NCI-H345 (cell line): ENCODE results near the gene UNC93A.
"Not testable (repeated sequence)": the region's sequence is repeated elsewhere in the genome, so short reads cannot be mapped to it uniquely, and the experiment has no call there.

ENCODE experiments used
- DNase-seq: peaks from one replicate; lab custom pipeline; 2025; lab: John Stamatoyannopoulos, UW

The UNC93A gene

GRCh38 chr6:167311691-167312090 lies 20.6 kb downstream of the UNC93A start:
- DNase-seq, result not testable (repeated sequence)

DNA sequence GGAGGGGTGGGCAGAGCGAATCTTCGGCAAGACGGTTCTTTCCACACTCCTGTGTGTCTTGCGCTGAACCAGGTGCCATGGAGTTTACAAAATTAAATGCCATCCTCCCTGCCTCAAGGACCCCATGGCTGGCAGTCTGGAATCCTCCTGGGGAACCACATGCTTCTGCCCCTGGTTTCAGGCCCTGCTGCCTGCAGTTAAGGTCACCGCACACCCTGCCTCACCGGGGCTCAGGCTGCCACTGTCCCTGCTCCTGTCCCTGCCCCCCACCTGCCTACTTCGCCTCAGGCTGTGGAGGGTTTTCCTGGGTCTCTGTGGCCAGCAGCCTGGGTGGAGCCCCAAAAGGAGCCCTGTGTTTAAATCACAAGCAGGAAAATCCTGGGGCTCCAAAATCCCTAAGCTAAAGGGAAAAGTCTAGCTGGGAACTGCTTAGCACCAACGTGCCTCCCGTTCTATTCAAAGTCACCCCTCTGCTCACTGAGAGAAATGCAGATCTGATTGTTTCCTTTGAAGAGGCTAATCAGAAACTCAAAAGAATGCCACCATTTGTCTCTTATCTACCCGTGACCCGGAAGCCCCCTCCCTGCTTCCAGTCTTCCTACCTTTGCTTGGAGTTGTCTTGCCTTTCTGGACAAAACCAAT lies 23.2 kb downstream of the UNC93A start:
- no peak for DNase-seq

DNA sequence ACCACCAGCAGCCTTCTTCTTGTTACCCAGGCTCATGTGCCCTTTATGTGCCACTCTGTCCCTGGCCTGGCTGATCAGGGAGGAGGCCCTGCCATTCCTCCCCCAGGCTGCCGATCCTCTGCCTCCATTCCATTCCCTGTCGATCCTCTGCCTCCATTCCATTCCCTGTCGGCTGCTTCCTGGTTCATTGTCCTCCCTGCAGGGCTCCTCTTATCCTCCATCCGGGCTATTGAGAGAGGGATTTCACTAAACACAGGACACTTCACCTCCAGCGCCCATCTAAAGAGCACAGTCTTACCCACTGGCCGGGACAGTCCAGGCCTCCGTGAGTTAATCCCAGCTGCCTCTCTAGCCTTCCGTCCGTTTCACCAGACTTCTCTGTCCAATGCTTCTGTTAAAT lies 26.1 kb downstream of the UNC93A start:
- no peak for DNase-seq

DNA sequence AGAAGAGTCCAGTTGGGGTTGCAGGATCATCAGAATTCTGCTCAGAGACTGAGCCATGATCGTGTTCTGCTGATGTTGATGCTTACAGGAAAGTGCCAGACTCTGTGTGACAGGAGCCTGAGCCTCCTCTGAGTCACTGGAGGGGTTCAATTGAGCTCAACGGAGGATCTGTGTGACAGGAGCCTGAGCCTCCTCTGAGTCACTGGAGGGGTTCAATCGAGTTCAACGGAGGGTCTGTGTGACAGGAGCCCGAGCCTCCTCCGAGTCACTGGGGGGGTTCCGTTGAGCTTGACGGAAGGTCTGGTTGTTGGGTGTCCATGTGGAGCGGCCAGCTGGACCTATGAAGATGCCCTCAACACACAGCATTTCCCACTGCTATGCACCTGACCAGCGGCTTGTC lies 27.2 kb downstream of the UNC93A start:
- not testable (repeated sequence) for DNase-seq

- DNase-seq, result not testable (repeated sequence)
These were observed 27.7 kb downstream of the UNC93A start for GRCh38 chr6:167318856-167319255.

GRCh38 chr6:167319856-167320753 lies 29.0 kb downstream of the UNC93A start:
- peak; percentile 25 for DNase-seq

- DNase-seq, result not testable (repeated sequence)
These were observed 29.6 kb downstream of the UNC93A start for GRCh38 chr6:167320754-167321056.

DNA sequence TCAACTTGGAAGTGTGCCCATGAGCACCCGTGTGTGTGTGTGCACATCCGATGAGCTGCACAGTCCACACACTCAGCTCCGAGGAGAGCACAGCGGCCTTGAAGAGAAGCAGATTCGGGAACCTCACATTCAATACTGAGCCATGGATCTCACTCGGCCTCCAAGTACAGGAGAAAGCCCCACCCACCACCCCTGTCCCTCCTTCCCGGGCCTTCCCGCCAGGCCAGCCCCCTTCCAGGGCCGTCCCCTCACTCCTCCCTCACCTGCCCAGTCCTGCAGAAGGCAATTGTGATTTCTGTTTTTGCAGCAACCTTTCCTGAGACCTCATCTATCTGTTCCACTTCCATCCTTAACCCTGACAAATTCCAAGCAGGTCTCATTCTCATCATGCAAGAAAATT lies 30.1 kb downstream of the UNC93A start:
- not testable (repeated sequence) for DNase-seq

GRCh38 chr6:167323111-167323510 lies 32.0 kb downstream of the UNC93A start:
- no peak for DNase-seq

DNA sequence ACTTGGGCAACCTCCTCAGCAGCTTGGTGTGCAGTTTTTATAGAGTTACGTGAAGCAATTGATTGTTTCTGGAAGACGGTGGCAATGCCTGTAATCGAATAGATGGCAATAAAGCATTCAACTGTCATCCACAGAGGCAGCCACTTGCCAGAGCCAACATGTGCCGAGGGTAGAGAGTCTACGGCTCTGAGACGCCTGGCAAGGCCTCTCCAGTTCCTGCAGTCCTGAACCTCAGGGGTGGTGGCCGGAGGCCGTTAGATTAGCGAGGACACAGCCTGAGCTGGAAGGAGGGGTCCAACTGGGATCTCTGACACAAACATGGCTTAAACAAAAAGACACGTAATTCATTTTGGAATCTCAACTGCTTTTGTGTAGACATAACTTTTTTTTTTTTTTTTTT lies 33.0 kb downstream of the UNC93A start:
- DNase-seq, result no peak

DNA sequence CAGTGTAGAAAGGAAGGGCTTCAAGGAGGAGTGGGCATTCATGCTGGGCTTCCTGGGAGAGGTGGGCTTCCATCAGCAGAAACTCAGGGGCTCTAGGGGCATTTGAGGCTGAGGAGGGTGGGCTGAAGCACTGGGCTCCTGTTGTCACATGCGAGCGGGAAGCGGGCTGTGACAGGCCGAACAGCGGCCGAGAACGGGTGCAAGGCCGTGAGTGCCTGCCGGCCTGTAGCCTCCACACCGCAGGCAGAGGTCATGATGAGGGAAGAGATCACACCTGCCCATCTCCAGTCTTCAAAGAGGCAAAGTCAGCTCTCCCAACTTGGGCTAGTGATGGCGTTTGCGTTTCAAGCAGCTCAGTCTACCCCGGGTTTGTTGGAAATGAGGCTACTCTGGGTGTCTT lies 34.7 kb downstream of the UNC93A start:
- DNase-seq, result no peak

- DNase-seq, result no peak
These were observed 36.3 kb downstream of the UNC93A start for GRCh38 chr6:167327391-167327790.

DNA sequence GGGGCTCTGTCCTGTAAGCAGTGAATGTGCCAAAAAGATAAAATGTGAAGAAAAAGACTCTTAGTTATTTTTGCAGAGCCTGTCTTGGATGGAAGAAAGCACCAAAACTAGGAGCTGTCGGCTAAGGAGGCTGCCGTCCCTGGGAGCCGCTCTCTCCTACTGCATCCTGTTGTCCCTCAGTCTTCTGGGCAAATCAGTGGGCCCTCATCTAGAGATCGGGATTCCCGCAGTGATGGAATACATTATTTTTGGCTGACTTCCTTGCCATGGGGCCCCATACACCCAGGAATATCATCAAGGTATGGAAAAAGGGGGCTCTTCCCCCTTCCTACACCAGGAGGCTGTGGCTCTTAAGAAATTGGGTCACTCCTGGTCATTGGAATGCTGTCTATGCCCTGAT lies 37.0 kb downstream of the UNC93A start:
- DNase-seq, result no peak

DNA sequence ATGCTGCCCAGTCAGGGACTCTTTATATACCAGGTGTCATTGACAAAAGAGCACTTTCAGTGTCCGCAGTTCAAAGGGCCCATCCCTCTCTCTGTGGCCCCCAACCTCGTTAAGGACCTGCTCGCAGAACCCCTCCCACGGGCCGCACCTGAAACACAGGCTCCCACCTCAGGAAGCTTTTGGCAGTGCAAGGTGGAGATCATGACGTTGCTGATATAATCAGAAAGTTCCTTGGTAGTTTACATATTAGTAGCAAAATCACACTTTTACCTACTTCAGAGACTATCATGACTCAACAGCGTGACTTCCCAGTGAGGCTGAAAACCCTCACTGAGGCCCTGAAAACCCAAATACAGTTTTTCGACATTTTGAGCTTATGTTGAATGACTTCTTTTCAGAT lies 37.9 kb downstream of the UNC93A start:
- no peak for DNase-seq

GRCh38 chr6:167330750-167331149 lies 39.6 kb downstream of the UNC93A start:
- no peak for DNase-seq

- DNase-seq, result no peak
These were observed 40.5 kb downstream of the UNC93A start for GRCh38 chr6:167331565-167331964.

- DNase-seq, result no peak
These were observed 45.9 kb downstream of the UNC93A start for GRCh38 chr6:167336844-167337630.

GRCh38 chr6:167337675-167338449 lies 46.7 kb downstream of the UNC93A start:
- DNase-seq, result no peak

- peak; percentile 8 for DNase-seq
These were observed 47.5 kb downstream of the UNC93A start for GRCh38 chr6:167338541-167339117.

DNA sequence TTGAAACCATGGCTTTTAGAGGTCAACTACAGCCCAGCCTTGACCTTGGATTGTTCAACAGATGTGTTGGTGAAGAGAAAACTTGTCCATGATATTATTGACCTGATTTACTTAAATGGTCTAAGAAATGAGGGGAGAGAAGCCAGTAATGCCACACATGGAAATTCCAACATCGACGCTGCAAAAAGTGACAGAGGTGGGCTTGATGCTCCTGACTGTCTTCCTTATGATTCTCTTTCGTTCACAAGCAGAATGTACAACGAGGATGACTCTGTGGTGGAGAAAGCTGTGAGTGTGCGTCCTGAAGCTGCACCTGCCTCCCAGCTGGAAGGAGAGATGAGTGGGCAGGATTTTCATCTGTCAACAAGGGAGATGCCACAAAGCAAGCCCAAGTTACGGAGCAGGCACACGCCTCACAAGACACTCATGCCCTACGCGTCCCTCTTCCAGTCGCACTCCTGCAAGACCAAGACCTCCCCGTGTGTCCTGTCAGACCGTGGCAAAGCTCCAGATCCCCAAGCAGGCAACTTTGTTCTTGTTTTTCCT lies 50.0 kb downstream of the UNC93A start:
- peak; percentile 82 for DNase-seq
